ENCODE results near the gene DMRT1.

- TF ChIP-seq POLR2A (IDR thresholded peaks at IDR 0.05; ENCODE audit: low read depth, low read length) = no peak
- no peak for TF ChIP-seq POLR2AphosphoS5 (IDR thresholded peaks at IDR 0.05; ENCODE audit: low read depth, low read length)
- TF ChIP-seq TAF1 (IDR thresholded peaks at IDR 0.05; ENCODE audit: low read depth, low read length) = no peak
- no peak for TF ChIP-seq POU2F2 (IDR thresholded peaks at IDR 0.05; ENCODE audit: low read depth, low read length)
- 0 out of 2 replicates have a peak, but pooled peaks have one; percentile 1 for TF ChIP-seq SPI1 (IDR thresholded peaks at IDR 0.05; ENCODE audit: low read depth, low read length)
- TF ChIP-seq PAX5 (IDR thresholded peaks at IDR 0.05; ENCODE audit: insufficient read depth, low read length, severe bottlenecking) = no peak
Measured at GRCh38 chr9:994005-994404, 152.5 kb downstream of the DMRT1 start.
